ENCODE results near the gene ABHD1. TPM values are rescaled to one million over a fixed set of nuclear protein-coding genes. Genes with fewer than 3 reads are reported as not detected.

Gene ABHD1
- total RNA-seq: under 0.01 TPM in 1 of 2 replicates, not detected in the other

GRCh38 chr2:27123302-27124150 lies at the start of gene ABHD1:
Gene ABHD1 (plus strand): TSS chr2:27123815. CDS start chr2:27123949, 134 bp downstream.

GRCh38 chr2:27078267-27079194 lies 45.1 kb upstream of the ABHD1 start, which contains the start of gene EMILIN1:
Gene EMILIN1 (plus strand): TSS chr2:27078615. CDS start chr2:27079066, 451 bp downstream.

GRCh38 chr2:27086724-27087593 lies 36.7 kb upstream of the ABHD1 start, which contains the start of gene KHK:
Gene KHK (plus strand): TSS chr2:27086772. CDS start chr2:27087260, 488 bp downstream.

GRCh38 chr2:27118525-27119329 lies 4.9 kb upstream of the ABHD1 start, which contains the start of gene CGREF1:
Gene CGREF1 (minus strand): TSS chr2:27119128. CDS start chr2:27104366, 14,762 bp downstream.

GRCh38 chr2:27133905-27134780 lies 10.5 kb downstream of the ABHD1 start, which contains the start of gene PREB:
Gene PREB (minus strand): TSS chr2:27134636. CDS start chr2:27134421, 215 bp downstream.

GRCh38 chr2:27139310-27139709 lies 15.7 kb downstream of the ABHD1 start, which contains the start of gene PRR30:
Gene PRR30 (minus strand): TSS chr2:27139410. CDS start chr2:27138329, 1,081 bp downstream.

GRCh38 chr2:27148801-27149439 lies 25.3 kb downstream of the ABHD1 start, which contains the start of gene TCF23:
Gene TCF23 (plus strand): TSS chr2:27149004. CDS start chr2:27149134, 130 bp downstream.

Other genes starting within 250 kb of the ABHD1 start
- gene MAPRE3, start 153.2 kb upstream of the ABHD1 start, total RNA-seq: 2.6 and 4.3 TPM in 2 replicates
- 53.6 and 71.9 TPM in 2 replicates for gene TMEM214, start 90.8 kb upstream of the ABHD1 start, total RNA-seq
- gene AGBL5, start 72.1 kb upstream of the ABHD1 start, total RNA-seq: 16.5 and 22.3 TPM in 2 replicates
- 193 and 258 TPM in 2 replicates for gene OST4, start 52.2 kb upstream of the ABHD1 start, total RNA-seq
- gene EMILIN1, start 45.2 kb upstream of the ABHD1 start, total RNA-seq: 36.7 and 51.6 TPM in 2 replicates
- gene KHK, start 37.0 kb upstream of the ABHD1 start, total RNA-seq: 1.4 and 1.5 TPM in 2 replicates
- 7.2 and 14.3 TPM in 2 replicates for gene CGREF1, start 4.7 kb upstream of the ABHD1 start, total RNA-seq
- gene PREB, start 10.8 kb downstream of the ABHD1 start, total RNA-seq: 37.8 and 48.1 TPM in 2 replicates
- gene PRR30, start 15.6 kb downstream of the ABHD1 start, total RNA-seq: not detected in 2 replicates
- gene TCF23, start 25.2 kb downstream of the ABHD1 start, total RNA-seq: not detected in 2 replicates
- gene ATRAID, start 88.2 kb downstream of the ABHD1 start, total RNA-seq: 113 and 144 TPM in 2 replicates
- 43.6 and 48.1 TPM in 2 replicates for gene SLC5A6, start 88.5 kb downstream of the ABHD1 start, total RNA-seq
- 40.1 and 62.4 TPM in 2 replicates for gene CAD, start 93.6 kb downstream of the ABHD1 start, total RNA-seq
- not detected in 2 replicates for gene SLC30A3, start 139.2 kb downstream of the ABHD1 start, total RNA-seq
- gene DNAJC5G, start 151.6 kb downstream of the ABHD1 start, total RNA-seq: not detected in 2 replicates
- not detected in 2 replicates for gene TRIM54, start 158.6 kb downstream of the ABHD1 start, total RNA-seq
- 0.59 and 0.73 TPM in 2 replicates for gene UCN, start 184.6 kb downstream of the ABHD1 start, total RNA-seq
- gene MPV17, start 199.3 kb downstream of the ABHD1 start, total RNA-seq: 88.8 and 100 TPM in 2 replicates
- 40.4 and 54.9 TPM in 2 replicates for gene GTF3C2, start 232.9 kb downstream of the ABHD1 start, total RNA-seq
- gene EIF2B4, start 246.5 kb downstream of the ABHD1 start, total RNA-seq: 26.2 and 28.3 TPM in 2 replicates
- 134 and 139 TPM in 2 replicates for gene SNX17, start 246.8 kb downstream of the ABHD1 start, total RNA-seq